GM19397 (cell line): ENCODE data around the gene CCDC74A.
"Not testable (repeated sequence)": the region's sequence is repeated elsewhere in the genome, so short reads cannot be mapped to it uniquely, and the experiment has no call there.

Experiments used
- ATAC-seq: cut with Tn5 transposase; IDR thresholded peaks from one replicate; pipeline ENCODE4 v1.9.1; 2021; ENCODE audit warnings: mild to moderate bottlenecking, moderate library complexity; ENCODE audit not compliant: unreplicated experiment

Gene CCDC74A

GRCh38 chr2:131525256-131525655, 2.4 kb upstream of the CCDC74A start:
- ATAC-seq, result not testable (repeated sequence)

DNA sequence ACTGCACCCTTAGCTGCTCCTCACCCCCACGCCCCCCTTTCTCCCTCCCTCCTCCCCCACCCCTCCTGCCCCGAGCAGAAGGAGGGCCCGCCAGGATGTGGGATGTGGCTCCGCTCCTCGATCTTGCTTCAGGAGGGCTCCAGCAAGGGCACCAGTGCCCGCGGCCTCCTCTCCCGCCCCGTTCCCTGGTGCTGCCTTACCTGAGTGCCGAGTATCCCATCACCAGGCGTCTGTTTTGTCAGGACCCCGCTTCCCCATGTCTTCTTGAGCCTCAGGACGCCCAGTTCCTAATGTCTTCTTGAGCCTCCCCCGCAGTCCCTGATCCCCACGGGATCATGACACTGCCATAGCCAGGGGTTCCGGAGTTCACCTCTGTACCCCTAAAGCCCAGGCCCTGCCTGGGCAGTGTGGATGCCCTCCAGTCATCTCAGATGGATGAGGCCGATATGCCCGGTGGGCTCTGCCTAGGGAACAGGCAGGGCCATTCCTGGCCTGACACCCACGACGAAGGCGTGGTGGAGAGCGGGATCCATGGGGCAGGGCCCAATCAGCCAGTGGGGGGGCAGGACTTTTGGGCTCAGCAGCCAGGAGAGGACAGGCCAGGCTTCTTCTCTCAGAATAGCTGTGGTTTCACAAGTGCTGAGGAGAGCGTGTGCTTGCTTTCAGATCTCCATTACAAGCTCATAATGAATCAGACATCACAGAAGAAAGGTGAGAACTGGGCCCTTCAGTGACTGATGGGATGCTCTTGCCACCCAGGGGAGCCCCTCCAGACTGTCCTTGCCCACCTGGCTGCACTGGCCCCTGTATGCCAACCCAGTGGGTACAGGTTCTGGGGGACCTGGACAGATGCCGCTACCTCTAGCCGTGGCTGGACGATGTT, 1.5 kb downstream of the CCDC74A start:
- peak; percentile 39 for ATAC-seq

DNA sequence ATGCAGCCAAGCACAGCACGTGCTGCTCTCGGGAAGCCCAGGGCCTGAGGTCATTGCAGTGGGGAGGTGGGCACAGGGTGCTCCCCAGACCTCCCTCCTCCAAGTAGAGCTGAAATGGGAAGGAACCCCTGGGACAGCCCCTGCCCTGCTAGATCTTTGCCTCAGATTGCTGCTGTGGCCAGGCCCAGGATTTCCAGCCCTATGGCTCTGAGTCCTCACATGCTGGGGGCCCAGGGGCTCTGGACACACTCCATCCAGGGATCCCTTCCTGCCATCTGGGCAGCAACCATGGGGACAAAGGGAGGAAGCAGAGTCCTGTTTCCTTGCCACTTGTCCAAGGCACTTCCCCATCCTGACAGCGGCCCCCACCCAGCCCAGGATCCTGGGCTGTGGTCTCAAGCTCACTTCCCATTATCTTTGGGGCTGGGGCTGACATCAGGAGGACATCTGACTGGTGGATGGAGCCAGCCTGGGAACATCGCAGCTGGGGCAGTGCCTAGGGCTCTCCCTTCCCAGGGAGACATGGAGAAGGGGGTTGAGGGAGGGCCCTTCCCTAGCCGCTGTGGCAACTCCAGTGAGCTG, 2.3 kb downstream of the CCDC74A start:
- ATAC-seq, result not testable (repeated sequence)

- ATAC-seq, result not testable (repeated sequence)
These were observed 3.1 kb downstream of the CCDC74A start for GRCh38 chr2:131530626-131531344.

DNA sequence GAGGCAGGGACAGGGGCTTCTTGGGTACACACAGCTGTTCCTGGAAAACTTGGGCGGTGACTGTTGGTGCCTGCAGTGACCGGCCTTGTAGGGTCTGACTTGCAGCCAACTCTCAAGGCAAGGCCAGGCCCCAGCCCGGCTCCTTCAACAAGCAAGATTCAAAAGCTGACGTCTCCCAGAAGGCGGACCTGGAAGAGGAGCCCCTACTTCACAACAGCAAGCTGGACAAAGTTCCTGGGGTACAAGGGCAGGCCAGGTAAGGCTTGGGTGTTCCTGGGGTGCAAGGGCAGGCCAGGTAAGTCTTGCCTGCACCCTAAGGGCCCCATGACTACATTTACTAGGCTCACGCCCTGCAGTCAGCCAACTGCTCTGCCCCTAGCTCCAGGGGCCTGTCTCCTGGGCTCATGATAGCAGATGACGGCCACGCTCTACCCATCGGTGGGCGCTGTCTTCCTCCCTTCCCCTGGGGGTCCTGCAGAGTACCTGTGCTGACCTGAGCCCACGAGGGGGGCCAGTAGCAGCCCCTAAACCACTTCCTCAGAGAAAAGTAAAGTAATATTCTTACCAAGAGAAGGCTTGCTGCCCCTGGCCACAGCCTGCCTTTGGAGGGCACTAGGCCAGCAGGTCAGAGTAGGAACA, 4.0 kb downstream of the CCDC74A start:
- ATAC-seq, result not testable (repeated sequence)

DNA sequence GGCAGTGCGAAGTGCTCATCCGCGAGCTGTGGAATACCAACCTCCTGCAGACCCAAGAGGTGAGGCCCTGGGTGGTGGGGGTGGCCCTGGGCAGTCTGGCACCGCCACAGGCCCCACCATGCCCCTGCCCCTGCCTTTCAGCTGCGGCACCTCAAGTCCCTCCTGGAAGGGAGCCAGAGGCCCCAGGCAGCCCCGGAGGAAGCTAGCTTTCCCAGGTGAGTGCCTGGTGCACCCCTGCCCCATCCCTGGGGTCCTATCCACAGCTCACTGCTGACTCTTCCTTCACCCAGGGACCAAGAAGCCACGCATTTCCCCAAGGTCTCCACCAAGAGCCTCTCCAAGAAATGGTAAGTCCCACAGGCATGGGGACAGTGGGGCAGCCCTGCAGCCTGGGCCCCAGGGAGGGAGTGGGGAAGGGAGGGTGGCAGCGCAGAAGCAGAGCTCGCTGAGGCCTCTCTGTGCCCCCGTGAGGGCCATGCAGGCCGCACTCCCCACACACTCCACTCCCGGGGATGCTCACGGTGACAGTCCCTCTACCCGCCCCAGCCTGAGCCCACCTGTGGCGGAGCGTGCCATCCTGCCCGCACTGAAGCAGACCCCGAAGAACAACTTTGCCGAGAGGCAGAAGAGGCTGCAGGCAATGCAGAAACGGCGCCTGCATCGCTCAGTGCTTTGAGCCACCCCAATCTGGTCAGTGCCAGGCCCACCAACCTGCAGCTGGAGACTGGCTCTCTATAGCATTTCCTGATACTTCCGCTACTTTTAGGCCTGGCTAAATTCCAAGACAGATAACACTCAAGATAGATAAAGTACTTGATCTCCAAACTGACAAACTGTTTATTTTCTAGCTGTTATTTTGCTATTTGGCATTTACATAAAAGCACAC, 5.3 kb downstream of the CCDC74A start:
- not testable (repeated sequence) for ATAC-seq

GRCh38 chr2:131533609-131534316, 6.1 kb downstream of the CCDC74A start:
- not testable (repeated sequence) for ATAC-seq

DNA sequence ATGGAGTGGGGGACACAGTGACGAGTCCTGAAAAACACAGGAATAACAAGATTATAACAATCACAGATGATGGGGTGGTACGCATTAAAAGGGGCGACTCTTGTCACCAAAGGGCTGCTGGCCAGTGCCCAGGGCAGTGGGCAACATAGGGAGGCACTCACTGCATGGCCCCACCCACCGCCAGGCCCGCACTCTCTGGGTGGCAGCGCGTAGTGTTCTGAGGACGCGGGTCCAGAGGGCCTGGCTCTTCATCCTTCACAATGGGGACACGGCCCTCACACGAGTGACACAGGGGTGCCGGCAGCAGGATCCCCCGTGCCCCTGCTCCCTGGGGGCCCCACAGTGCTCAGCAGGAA, 6.6 kb downstream of the CCDC74A start:
- ATAC-seq, result not testable (repeated sequence)

DNA sequence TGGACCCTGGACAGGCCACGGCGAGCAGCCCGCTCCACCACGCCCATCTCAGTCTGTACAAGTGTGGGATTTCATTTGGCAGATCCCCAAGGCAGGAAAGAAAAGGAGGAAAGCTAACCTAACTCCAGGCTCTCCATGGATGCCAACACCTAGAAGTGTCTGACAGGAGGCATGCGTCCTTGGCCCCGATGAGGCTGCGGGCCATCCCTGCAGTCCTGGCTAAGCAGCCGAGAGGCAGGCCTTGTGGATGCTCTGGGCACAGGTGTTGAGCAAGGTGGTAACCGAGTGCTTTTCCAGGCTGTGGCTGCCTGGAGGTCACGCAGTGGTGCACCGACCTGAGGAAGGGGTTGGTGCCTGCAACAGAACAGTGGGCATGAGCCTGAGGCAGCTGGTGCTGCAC, 7.3 kb downstream of the CCDC74A start:
- ATAC-seq, result not testable (repeated sequence)

DNA sequence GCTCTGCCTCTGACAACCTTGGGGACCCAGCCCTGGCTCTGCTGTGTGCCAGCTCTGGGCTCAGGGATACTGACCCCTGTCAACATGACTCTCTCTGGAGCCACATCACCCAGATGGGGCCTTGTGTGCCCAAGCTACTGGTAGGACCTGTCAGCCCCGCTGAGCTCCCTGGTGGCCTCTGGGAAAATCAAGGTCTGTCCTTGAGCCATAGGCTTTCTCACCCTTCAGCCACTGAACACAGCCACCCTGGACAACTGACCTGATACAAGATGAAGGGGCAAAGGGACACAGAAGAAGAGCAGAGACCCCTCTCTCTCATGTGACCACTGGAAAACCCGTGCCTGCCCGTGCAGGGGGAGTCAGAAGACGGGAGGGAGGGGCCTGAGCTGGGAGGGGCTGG, 7.8 kb downstream of the CCDC74A start:
- ATAC-seq, result no peak

DNA sequence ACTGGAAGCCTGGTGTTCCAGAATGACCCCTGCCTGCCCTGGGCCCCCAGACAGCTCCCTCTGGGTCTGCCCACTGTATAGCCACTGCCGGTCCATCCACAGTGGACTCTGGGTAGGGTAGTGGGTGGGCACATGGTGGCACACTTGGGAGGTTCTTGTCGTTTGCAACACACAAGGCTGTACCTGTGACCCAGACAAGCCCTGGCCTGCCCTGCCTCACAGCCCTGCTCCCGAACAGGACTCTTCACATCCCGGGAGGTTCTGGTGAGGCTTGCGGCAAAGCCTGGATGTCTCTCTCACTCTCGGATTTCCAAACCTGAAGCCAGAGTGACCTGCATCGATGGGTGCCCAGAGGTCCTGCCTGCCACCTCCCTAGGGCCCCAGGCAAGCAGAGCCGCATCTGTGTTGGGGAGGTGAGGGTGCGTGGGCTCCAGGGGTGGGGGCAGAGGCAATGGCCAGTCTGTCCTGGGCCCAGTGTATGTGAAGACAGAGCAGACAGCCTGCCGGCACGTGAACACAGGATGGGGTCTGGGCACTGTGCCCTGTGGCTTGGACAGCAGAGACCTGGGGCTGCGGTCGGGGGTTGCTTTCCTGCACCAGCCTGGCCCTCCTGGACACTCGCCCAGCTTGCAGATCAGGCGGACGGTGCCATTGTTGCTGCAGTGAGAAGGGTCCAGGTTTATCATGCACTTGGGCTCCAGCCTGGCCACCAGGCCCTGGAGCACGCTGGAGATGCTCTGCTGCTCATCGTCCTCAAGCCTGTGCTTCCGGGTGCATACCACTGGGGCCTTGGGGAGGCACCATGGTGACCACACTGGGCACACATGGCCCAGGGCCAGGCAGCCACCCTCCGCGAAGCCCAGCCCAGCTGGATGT, 8.5 kb downstream of the CCDC74A start:
- ATAC-seq, result not testable (repeated sequence)

DNA sequence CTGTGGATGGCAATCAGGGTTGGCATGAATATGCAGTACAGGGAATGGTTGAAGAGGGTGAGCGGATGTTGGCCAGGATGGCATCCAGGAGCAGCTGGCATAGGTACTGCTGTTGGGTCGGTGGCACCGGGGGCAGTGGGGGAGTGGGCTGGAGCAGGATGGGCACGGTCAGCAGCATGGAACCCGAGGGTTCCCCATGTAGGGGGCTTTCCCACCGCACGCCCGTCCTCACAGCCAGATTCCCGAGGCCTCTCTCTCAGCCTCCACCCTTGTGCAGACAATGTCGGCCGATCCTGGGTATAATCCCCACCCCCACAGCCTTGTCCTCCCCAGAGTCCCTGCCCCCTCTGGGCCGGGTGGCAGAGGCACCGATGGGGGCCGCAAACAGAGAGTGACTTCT, 9.2 kb downstream of the CCDC74A start:
- ATAC-seq, result not testable (repeated sequence)

DNA sequence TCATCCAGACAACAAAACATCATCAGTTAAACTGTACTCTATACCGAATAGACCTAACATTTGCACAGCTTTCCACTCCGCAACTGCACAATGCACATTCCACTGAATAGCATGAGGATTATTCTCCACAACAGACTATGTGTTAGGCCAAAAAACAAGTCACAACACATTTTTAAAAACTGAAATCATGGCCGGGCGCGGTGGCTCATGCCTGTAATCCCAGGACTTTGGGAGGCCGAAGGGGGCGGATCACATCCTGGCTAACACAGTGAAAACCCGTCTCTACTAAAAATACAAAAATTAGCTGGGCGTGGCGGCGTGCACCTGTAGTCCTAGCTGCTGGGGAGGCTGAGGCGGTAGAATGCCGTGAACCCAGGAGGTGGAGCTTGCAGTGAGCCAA, 11.2 kb downstream of the CCDC74A start:
- ATAC-seq, result not testable (repeated sequence)

- no peak for ATAC-seq
These were observed 15.0 kb downstream of the CCDC74A start for GRCh38 chr2:131542438-131543384.

DNA sequence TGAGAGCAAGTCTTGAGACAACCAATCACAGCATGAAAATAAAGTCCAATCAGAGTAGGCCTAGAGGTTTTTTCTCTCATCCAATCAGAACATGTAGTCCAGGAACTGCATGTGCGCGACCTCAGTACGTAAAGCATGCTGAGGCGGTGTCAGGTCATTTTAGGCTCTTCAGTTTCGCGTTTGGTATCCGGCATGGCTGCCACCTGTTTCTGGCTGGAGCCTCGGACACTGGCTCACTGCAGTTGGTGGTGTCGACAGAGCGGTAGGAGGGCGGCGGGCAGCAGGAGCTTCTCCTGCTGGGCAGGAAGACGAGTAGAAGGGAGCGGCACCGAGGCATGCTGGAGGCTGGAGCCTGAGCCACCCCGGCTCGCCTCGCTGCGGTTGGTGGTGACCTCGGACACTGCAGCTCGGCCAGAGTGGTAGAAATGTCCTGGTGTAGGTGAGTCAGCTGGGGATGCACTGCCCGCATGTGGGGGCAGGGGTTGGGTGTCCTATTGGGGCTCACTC, 15.8 kb downstream of the CCDC74A start:
- ATAC-seq, result no peak

DNA sequence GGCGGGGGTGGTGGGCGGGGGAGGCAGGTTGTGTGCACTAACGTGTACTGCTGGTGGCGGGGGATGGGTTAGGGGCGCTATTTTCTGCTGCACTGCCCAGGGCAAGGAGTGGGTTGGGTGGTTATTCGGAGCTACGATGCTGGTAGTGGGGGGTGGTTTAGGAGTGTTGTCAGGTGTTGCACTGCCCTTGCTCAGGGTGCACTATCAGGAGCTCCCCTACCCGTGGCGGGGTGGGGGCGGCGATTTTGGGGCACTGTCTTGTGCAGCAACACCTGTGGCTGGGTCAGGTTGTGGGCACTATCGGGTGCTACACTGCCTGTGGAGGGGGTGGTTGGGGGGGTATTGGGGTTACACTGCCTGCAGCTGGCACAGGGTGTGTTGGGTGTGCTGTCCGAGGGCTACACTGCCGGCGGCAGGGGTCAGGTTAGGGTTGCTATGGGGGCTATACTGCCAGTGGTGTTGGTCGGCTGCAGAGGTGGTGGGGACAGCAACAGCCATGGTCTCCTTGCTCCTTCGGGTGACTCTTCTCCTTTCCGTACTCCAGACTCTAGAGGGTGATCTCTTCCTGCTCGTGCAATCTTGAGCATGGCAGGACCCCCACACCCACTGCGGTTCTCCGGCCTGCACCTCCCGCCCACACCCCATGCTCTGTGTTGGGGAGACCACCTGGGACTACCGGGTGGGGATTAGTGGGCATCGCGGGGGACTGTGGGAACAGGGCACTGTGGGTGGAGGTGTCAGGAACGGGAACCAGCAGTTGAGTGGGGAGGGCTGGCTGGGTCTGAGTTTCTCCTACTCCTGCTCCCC, 16.5 kb downstream of the CCDC74A start:
- not testable (repeated sequence) for ATAC-seq

GRCh38 chr2:131544813-131545165, 17.1 kb downstream of the CCDC74A start:
- not testable (repeated sequence) for ATAC-seq
